Spleen (tissue), 7 donors: ENCODE data around the gene FGF2.

Source experiments
- POLR2A ChIP-seq, 3 donors: fragments of 450-650 bp; IDR thresholded peaks; one replicate each; pipeline ENCODE4 v1.5.1; 2017; ENCODE audit warnings: antibody characterized with exemption in 3 of 3, mild to moderate bottlenecking in 1 of 3
- POLR2AphosphoS5 ChIP-seq, 3 donors: sonication (generic); formaldehyde crosslinking; IDR thresholded peaks; one replicate each; pipeline ENCODE4 v1.5.1; 2017; ENCODE audit warnings: antibody characterized with exemption in 3 of 3
- TF ChIP-seq, protein P1 (sequence below), 11 experiments: fragments of 200-600 bp in 7 of 11; fragments of 450-650 bp in 4 of 11; sonication (generic) in 4 of 11; IDR thresholded peaks in 8 of 11; conservative IDR thresholded peaks in 3 of 11; 1 replicate in 7 of 11; 2 replicates in 4 of 11; pipeline versions ENCODE4 v1.4.0 to v1.8.0; 2016 to 2021; ENCODE audit warnings: antibody characterized with exemption in 11 of 11, inconsistent platforms in 4 of 11, mild to moderate bottlenecking in 1 of 11
- donor health status: DM: no; HTN: no; CAD: no; lungs with moderate emphysema.
- donor health status: DM: no; HTN: no; CAD: no.
- donor health status: DM: no; HTN: no; CAD: no.

DNA sequence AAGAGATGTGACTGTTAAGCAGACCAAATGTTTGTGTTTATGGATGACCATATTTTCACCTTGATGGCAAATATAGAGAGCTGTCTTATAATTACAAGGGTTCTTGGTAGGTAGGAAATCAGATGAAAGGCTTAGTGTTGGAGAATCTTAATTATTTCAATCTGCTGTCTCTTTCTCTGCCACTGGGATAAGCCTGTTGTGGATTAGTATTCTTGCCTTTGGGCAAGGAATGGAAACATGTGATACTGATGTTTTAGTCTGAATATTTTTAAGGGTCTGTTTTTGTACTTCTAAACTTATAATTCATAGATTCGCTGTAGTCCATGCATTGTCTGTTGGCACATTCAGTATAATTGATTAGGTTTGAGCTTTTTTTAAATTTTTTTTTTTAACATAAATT, 119.5 kb downstream of the FGF2 start:
- TF ChIP-seq, protein P1, sequence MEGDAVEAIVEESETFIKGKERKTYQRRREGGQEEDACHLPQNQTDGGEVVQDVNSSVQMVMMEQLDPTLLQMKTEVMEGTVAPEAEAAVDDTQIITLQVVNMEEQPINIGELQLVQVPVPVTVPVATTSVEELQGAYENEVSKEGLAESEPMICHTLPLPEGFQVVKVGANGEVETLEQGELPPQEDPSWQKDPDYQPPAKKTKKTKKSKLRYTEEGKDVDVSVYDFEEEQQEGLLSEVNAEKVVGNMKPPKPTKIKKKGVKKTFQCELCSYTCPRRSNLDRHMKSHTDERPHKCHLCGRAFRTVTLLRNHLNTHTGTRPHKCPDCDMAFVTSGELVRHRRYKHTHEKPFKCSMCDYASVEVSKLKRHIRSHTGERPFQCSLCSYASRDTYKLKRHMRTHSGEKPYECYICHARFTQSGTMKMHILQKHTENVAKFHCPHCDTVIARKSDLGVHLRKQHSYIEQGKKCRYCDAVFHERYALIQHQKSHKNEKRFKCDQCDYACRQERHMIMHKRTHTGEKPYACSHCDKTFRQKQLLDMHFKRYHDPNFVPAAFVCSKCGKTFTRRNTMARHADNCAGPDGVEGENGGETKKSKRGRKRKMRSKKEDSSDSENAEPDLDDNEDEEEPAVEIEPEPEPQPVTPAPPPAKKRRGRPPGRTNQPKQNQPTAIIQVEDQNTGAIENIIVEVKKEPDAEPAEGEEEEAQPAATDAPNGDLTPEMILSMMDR (IDR thresholded peaks at IDR 0.05 in 8 of 11, conservative IDR thresholded peaks at IDR 0.05 in 3 of 11) = no peak
- TF ChIP-seq POLR2A (IDR thresholded peaks at IDR 0.05) (no peak), POLR2AphosphoS5 (IDR thresholded peaks at IDR 0.05) (no peak)
